A549 (cell line): ENCODE data around the gene ZHX3. TPM values are rescaled to one million over a fixed set of nuclear protein-coding genes. Genes with fewer than 3 reads are reported as not detected.

ENCODE experiments used
- ATAC-seq, 2 experiments: fragments of 200-7000 bp in 1 of 2; fragments of >200 bp in 1 of 2; cut with Nextera tagmentation in 1 of 2; cut with Tn5 transposase in 1 of 2; 3 replicates each; pipeline versions ENCODE4 v1.8.0 to v1.9.1; 2018 to 2020; ENCODE audit warnings: mild to moderate bottlenecking in 1 of 2, moderate library complexity in 1 of 2
- CTCF ChIA-PET: fragments of 300-600 bp; sonication (Branson Sonifier 250); formaldehyde crosslinking; extraction: SDS; loops from one replicate; lab custom pipeline; 2021; ENCODE audit warnings: antibody characterized with exemption, inconsistent platforms; lab: Yijun Ruan, JAX
- POLR2A ChIA-PET: fragments of 350-600 bp; formaldehyde crosslinking; extraction: SDS; loops from one replicate; lab custom pipeline; 2021; ENCODE audit warnings: antibody characterized with exemption, inconsistent platforms; lab: Yijun Ruan, JAX
- DNase-seq, 2 experiments: peaks; one replicate each; pipeline versions ENCODE4 v3.0.0 to v3.0.0-alpha.2; 2011 to 2016; ENCODE audit warnings: low read depth in 1 of 2, low spot score in 1 of 2
- FAIRE-seq: peaks from 2 replicates; lab custom pipeline; 2011; peaks lifted over from hg19 to GRCh38; lab: Jason Lieb, UNC
- H3K27ac ChIP-seq, 2 experiments: fragments of >200 bp; sonication (Bioruptor Twin); formaldehyde crosslinking; 3 replicates each; pipeline ENCODE4 v1.5.1; 2016 to 2017
- H3K4me1 ChIP-seq: fragments of >200 bp; sonication (Bioruptor Twin); formaldehyde crosslinking; 3 replicates; pipeline ENCODE4 v1.6.1; 2016
- H3K4me2 ChIP-seq: fragments of >200 bp; sonication (Bioruptor Twin); formaldehyde crosslinking; 3 replicates; pipeline ENCODE4 v1.6.1; 2016
- H3K4me3 ChIP-seq: fragments of >200 bp; sonication (Bioruptor Twin); formaldehyde crosslinking; 3 replicates; pipeline ENCODE4 v1.5.1; 2016
- H3K9me3 ChIP-seq: fragments of >200 bp; sonication (Bioruptor Twin); formaldehyde crosslinking; 3 replicates; pipeline ENCODE4 v1.6.1; 2016
- CEBPB ChIP-seq, 2 experiments: fragments of >200 bp in 1 of 2; sonication (Bioruptor Twin) in 1 of 2; formaldehyde crosslinking in 1 of 2; IDR thresholded peaks; 2 replicates each; pipeline ENCODE4 v1.6.1; 2012 to 2016
- EHMT2 ChIP-seq: fragments of 200-600 bp; sonication (generic); IDR thresholded peaks from 2 replicates; pipeline ENCODE4 v1.6.1; 2016; ENCODE audit warnings: antibody characterized with exemption, low read depth, mild to moderate bottlenecking, moderate library complexity
- GATA3 ChIP-seq: IDR thresholded peaks from 2 replicates; pipeline ENCODE4 v1.6.1; 2012; ENCODE audit warnings: borderline replicate concordance
- HDAC2 ChIP-seq: fragments of 200-600 bp; sonication (generic); IDR thresholded peaks from 2 replicates; pipeline ENCODE4 v1.6.1; 2016
- HOXA7 ChIP-seq: fragments of 250-450 bp; sonication (Bioruptor Pico); IDR thresholded peaks from 2 replicates; pipeline ENCODE4 v1.5.0; 2020; ENCODE audit warnings: mild to moderate bottlenecking, moderate library complexity
- HOXB5 ChIP-seq: fragments of 250-450 bp; sonication (Bioruptor Pico); IDR thresholded peaks from 2 replicates; pipeline ENCODE4 v1.5.0; 2020; ENCODE audit warnings: mild to moderate bottlenecking, moderate library complexity
- KDM5A ChIP-seq: fragments of 200-600 bp; sonication (generic); IDR thresholded peaks from 2 replicates; pipeline ENCODE4 v1.6.1; 2016; ENCODE audit warnings: antibody characterized with exemption, mild to moderate bottlenecking
- MYC ChIP-seq: IDR thresholded peaks from 2 replicates; pipeline ENCODE4 v1.6.1; 2012; ENCODE audit warnings: mild to moderate bottlenecking, inconsistent platforms, low read length, improper control_type of control experiment, borderline replicate concordance
- NFE2L2 ChIP-seq: fragments of 150-350 bp; conservative IDR thresholded peaks from 2 replicates; pipeline ENCODE4 v1.6.1; 2014; ENCODE audit warnings: low read length
- POLR2AphosphoS2 ChIP-seq: conservative IDR thresholded peaks from 2 replicates; pipeline ENCODE4 v1.6.1; 2012; ENCODE audit warnings: low read length, improper control_type of control experiment, inconsistent platforms
- SMC3 ChIP-seq: fragments of >200 bp; sonication (Bioruptor Twin); formaldehyde crosslinking; IDR thresholded peaks from 3 replicates; pipeline ENCODE4 v1.6.1; 2018; ENCODE audit warnings: inconsistent platforms
- SREBF2 ChIP-seq: fragments of 450-650 bp; IDR thresholded peaks from 2 replicates; pipeline ENCODE4 v1.6.1; 2014; ENCODE audit warnings: mild to moderate bottlenecking, moderate library complexity
- TFCP2L1 ChIP-seq: fragments of 250-450 bp; sonication (Bioruptor Pico); IDR thresholded peaks from 2 replicates; pipeline ENCODE4 v1.5.0; 2021; ENCODE audit warnings: mild to moderate bottlenecking
- ZNF302 ChIP-seq: fragments of 250-450 bp; sonication (Bioruptor Pico); IDR thresholded peaks from 2 replicates; pipeline ENCODE4 v1.9.0; 2021; ENCODE audit warnings: inconsistent platforms, mild to moderate bottlenecking, moderate library complexity
- ZSCAN20 ChIP-seq: fragments of 250-450 bp; sonication (Bioruptor Pico); IDR thresholded peaks from 2 replicates; pipeline ENCODE4 v1.8.0; 2022; ENCODE audit warnings: mild to moderate bottlenecking, moderate library complexity
- WGBS: methylation state at CpG from one replicate; pipeline ENCODE4 v1.1.6; 2017; ENCODE audit errors: missing lambda C conversion rate; 5-methylcytosine and 5-hydroxymethylcytosine counted together
- polyA plus RNA-seq, 4 experiments: library from polyadenylated mRNA; depleted of rRNA in 3 of 4; stranded (reverse); fragments of >200 nt; fragmentation: RNase III in 1 of 4; extraction: RNeasy Plus Mini Kit Qiagen cat#74134 plus additional on column Dnase treatment in 1 of 4; gene quantifications; 2 replicates in 3 of 4; 3 replicates in 1 of 4; pipeline ENCODE4 v1.2.3, GENCODE V29; 2011 to 2017
- TF ChIP-seq, protein P1 (sequence below): IDR thresholded peaks from 2 replicates; pipeline ENCODE4 v1.6.1; 2012; ENCODE audit warnings: low read depth, borderline replicate concordance
- TF ChIP-seq, protein P2 (sequence below): fragments of 200-600 bp; sonication (generic); IDR thresholded peaks from 2 replicates; pipeline ENCODE4 v1.6.1; 2016; ENCODE audit warnings: antibody characterized with exemption, mild to moderate bottlenecking, moderate library complexity
- TF ChIP-seq, protein P3 (sequence below): fragments of >200 bp; sonication (Bioruptor Twin); formaldehyde crosslinking; IDR thresholded peaks from 3 replicates; pipeline ENCODE4 v1.6.1; 2016
- TF ChIP-seq, protein P4 (sequence below): fragments of >200 bp; sonication (Bioruptor Twin); formaldehyde crosslinking; IDR thresholded peaks from 2 replicates; pipeline ENCODE4 v1.6.1; 2016
- TF ChIP-seq, protein P5 (sequence below): fragments of 250-450 bp; sonication (Bioruptor Pico); IDR thresholded peaks from 2 replicates; pipeline ENCODE4 v1.5.0; 2020; ENCODE audit warnings: low read depth, mild to moderate bottlenecking, moderate library complexity

Gene ZHX3
- polyA plus RNA-seq, 2 of the 4 experiments (the other 2 are of a cell fraction): 3.6 to 4.1 TPM

DNA sequence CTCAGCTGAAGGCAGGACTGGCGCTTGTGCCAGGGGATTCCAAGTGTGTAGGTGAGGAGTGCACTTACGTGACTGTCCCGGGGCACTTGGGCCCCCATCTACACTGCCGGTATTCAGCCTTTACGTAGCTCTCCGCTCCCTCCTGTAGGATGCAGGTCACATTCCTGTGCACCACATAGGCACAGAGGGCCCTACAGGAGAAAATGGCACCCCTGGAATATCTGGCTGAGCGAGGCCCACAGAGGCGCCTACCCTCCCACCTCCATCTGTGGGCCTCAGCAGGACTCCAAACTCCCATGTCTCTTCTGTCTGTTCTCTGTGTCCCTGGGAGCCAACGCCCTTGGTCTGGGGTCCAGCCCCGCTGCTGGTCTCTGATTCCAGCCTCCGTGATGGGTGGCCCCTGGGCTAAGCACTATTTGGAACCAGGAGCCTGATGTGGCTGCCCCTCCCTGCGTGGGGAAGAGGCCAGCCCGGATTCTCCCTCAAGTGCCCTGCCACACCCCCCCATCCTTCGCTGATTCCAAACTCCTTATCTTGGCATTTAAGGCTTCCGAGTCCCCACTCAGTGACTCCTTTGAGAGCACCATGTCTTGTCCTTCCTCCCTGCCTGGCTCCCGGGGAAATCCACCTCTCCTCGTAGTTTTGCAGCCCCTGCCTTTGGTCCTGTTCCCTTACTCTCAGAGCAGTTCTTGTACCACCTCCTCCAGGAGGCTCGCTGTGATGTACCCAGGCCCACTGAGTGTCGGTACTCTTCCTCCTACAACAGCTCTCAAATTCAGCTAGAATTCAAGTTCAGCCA, 47.6 kb upstream of the ZHX3 start:
- Histone ChIP-seq H3K27ac (no peak overlapping the region), H3K4me2 (no peak overlapping the region), H3K9me3 (no peaks in the 10 kb centered on the region), H3K4me3 (no peak overlapping the region), H3K4me1 (peaks cover 4% of the 10 kb centered on the region; the same call in 1 of the 3 replicates)
- ATAC-seq: no peak; a peak in 1 of 6 replicates
- ChIA-PET POLR2A (no interaction called here), CTCF (interaction anchor here (1.0 to 1.5 kb wide), 3 partner anchors 15 to 26 kb away, joined by 3 to 4 read pairs (median 4); partner anchors contain the start of gene LPIN3)
- 76% methylated on average over 18 of the region's 19 CpGs for WGBS
- FAIRE-seq: no peak
- DNase-seq: no peak
- no peak for TF ChIP-seq MYC
- no peak for TF ChIP-seq EHMT2
- no peak for TF ChIP-seq HOXB5 (CRISPR knock-in tag)
- TF ChIP-seq HDAC2: no peak
- no peak for TF ChIP-seq POLR2AphosphoS2
- no peak for TF ChIP-seq KDM5A
- TF ChIP-seq, protein P1, sequence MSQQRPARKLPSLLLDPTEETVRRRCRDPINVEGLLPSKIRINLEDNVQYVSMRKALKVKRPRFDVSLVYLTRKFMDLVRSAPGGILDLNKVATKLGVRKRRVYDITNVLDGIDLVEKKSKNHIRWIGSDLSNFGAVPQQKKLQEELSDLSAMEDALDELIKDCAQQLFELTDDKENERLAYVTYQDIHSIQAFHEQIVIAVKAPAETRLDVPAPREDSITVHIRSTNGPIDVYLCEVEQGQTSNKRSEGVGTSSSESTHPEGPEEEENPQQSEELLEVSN: no peak
- no peak for TF ChIP-seq SMC3
- TF ChIP-seq, protein P2, sequence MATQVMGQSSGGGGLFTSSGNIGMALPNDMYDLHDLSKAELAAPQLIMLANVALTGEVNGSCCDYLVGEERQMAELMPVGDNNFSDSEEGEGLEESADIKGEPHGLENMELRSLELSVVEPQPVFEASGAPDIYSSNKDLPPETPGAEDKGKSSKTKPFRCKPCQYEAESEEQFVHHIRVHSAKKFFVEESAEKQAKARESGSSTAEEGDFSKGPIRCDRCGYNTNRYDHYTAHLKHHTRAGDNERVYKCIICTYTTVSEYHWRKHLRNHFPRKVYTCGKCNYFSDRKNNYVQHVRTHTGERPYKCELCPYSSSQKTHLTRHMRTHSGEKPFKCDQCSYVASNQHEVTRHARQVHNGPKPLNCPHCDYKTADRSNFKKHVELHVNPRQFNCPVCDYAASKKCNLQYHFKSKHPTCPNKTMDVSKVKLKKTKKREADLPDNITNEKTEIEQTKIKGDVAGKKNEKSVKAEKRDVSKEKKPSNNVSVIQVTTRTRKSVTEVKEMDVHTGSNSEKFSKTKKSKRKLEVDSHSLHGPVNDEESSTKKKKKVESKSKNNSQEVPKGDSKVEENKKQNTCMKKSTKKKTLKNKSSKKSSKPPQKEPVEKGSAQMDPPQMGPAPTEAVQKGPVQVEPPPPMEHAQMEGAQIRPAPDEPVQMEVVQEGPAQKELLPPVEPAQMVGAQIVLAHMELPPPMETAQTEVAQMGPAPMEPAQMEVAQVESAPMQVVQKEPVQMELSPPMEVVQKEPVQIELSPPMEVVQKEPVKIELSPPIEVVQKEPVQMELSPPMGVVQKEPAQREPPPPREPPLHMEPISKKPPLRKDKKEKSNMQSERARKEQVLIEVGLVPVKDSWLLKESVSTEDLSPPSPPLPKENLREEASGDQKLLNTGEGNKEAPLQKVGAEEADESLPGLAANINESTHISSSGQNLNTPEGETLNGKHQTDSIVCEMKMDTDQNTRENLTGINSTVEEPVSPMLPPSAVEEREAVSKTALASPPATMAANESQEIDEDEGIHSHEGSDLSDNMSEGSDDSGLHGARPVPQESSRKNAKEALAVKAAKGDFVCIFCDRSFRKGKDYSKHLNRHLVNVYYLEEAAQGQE: no peak
- TF ChIP-seq, protein P3, sequence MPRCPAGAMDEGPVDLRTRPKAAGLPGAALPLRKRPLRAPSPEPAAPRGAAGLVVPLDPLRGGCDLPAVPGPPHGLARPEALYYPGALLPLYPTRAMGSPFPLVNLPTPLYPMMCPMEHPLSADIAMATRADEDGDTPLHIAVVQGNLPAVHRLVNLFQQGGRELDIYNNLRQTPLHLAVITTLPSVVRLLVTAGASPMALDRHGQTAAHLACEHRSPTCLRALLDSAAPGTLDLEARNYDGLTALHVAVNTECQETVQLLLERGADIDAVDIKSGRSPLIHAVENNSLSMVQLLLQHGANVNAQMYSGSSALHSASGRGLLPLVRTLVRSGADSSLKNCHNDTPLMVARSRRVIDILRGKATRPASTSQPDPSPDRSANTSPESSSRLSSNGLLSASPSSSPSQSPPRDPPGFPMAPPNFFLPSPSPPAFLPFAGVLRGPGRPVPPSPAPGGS: no peak
- TF ChIP-seq, protein P4, sequence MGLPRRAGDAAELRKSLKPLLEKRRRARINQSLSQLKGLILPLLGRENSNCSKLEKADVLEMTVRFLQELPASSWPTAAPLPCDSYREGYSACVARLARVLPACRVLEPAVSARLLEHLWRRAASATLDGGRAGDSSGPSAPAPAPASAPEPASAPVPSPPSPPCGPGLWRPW: no peak
- no peak for TF ChIP-seq HOXA7 (CRISPR knock-in tag)
- TF ChIP-seq CEBPB (IDR thresholded peaks at IDR 0.05): no peak
- no peak for TF ChIP-seq ZNF302 (CRISPR knock-in tag)
- TF ChIP-seq, protein P5, sequence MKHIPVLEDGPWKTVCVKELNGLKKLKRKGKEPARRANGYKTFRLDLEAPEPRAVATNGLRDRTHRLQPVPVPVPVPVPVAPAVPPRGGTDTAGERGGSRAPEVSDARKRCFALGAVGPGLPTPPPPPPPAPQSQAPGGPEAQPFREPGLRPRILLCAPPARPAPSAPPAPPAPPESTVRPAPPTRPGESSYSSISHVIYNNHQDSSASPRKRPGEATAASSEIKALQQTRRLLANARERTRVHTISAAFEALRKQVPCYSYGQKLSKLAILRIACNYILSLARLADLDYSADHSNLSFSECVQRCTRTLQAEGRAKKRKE (CRISPR knock-in tag): no peak
- no peak for TF ChIP-seq ZSCAN20
- TF ChIP-seq GATA3: no peak
- TF ChIP-seq TFCP2L1 (CRISPR knock-in tag): no peak
- no peak for TF ChIP-seq SREBF2
- no peak for TF ChIP-seq NFE2L2
